ENCODE data around the gene CCNF. TPM values are rescaled to one million over a fixed set of nuclear protein-coding genes. Genes with fewer than 3 reads are reported as not detected.
"Not testable (repeated sequence)": the region's sequence is repeated elsewhere in the genome, so short reads cannot be mapped to it uniquely, and the experiment has no call there.

The CCNF gene
- total RNA-seq, 1 experiment from 2014 or later: 76.1 TPM

- Histone ChIP-seq H3K9me3 (ENCODE audit: low read depth, low read length, poor library complexity, severe bottlenecking) (no peaks in the 10 kb centered on the region), H3K27me3 (replicated peaks; ENCODE audit: insufficient read depth, low read depth, low read length, poor library complexity) (no peaks in the 10 kb centered on the region), H3K36me3 (ENCODE audit: insufficient read depth, low read length, poor library complexity, severe bottlenecking) (peaks cover 76% of the 10 kb centered on the region), H3K4me1 (ENCODE audit: insufficient read depth, low read length, poor library complexity, severe bottlenecking) (no peaks in the 10 kb centered on the region), H3K27ac (ENCODE audit: low read depth, low read length, poor library complexity, severe bottlenecking) (no peak overlapping the region), H3K4me3 (ENCODE audit: low read depth, low read length, poor library complexity, severe bottlenecking) (no peak overlapping the region)
- ChIA-PET CTCF (no interaction called here), POLR2A (ENCODE audit: low non-redundant PET) (no interaction called here)
- BruUV-seq (replicated peaks): no TSS peak
- no peak for TF ChIP-seq CTCF (conservative IDR thresholded peaks at IDR 0.05; ENCODE audit: low read depth, low read length)
- TF ChIP-seq EZH2 (IDR thresholded peaks at IDR 0.05; ENCODE audit: borderline replicate concordance, low read depth, low read length, poor library complexity, severe bottlenecking): no peak
- intact Hi-C loops (cut with micrococcal nuclease; ENCODE audit: unreplicated experiment): no loop called here
- DNase-seq (ENCODE audit: low spot score): no peak
Measured at GRCh38 chr16:2439598-2439997, 10.4 kb downstream of the CCNF start.

- DNase-seq (ENCODE audit: low spot score); intact Hi-C loops (cut with micrococcal nuclease; ENCODE audit: unreplicated experiment); H3K4me3 ChIP-seq (ENCODE audit: low read depth, low read length, poor library complexity, severe bottlenecking); POLR2A ChIA-PET (ENCODE audit: low non-redundant PET); H3K9me3 ChIP-seq (ENCODE audit: low read depth, low read length, poor library complexity, severe bottlenecking); H3K27ac ChIP-seq (ENCODE audit: low read depth, low read length, poor library complexity, severe bottlenecking); BruUV-seq (replicated peaks); H3K4me1 ChIP-seq (ENCODE audit: insufficient read depth, low read length, poor library complexity, severe bottlenecking); H3K27me3 ChIP-seq (replicated peaks; ENCODE audit: insufficient read depth, low read depth, low read length, poor library complexity); CTCF ChIA-PET: not testable (repeated sequence)
- peaks cover 81% of the 10 kb centered on the region for H3K36me3 ChIP-seq (ENCODE audit: insufficient read depth, low read length, poor library complexity, severe bottlenecking)
Measured at GRCh38 chr16:2441143-2441804, 12.0 kb downstream of the CCNF start.

GRCh38 chr16:2443555-2443954, 14.3 kb downstream of the CCNF start:
- CTCF ChIA-PET: no interaction called here
- no peak overlapping the region for H3K4me3 ChIP-seq (ENCODE audit: low read depth, low read length, poor library complexity, severe bottlenecking)
- no TSS peak for BruUV-seq (replicated peaks)

More at GRCh38 chr16:2443555-2443954, 14.3 kb downstream of the CCNF start:
- intact Hi-C loops (cut with micrococcal nuclease; ENCODE audit: unreplicated experiment): no loop called here
- no peak for TF ChIP-seq CTCF (conservative IDR thresholded peaks at IDR 0.05; ENCODE audit: low read depth, low read length)
- TF ChIP-seq EZH2 (IDR thresholded peaks at IDR 0.05; ENCODE audit: borderline replicate concordance, low read depth, low read length, poor library complexity, severe bottlenecking): no peak
- peaks cover 81% of the 10 kb centered on the region for H3K36me3 ChIP-seq (ENCODE audit: insufficient read depth, low read length, poor library complexity, severe bottlenecking)
- H3K27me3 ChIP-seq (replicated peaks; ENCODE audit: insufficient read depth, low read depth, low read length, poor library complexity): no peaks in the 10 kb centered on the region
- no peak for DNase-seq (ENCODE audit: low spot score)
- no peak overlapping the region for H3K27ac ChIP-seq (ENCODE audit: low read depth, low read length, poor library complexity, severe bottlenecking)
- no peaks in the 10 kb centered on the region for H3K9me3 ChIP-seq (ENCODE audit: low read depth, low read length, poor library complexity, severe bottlenecking)
- POLR2A ChIA-PET (ENCODE audit: low non-redundant PET): interaction anchor here (0.7 kb wide), 1 partner anchor 190 kb away, joined by 3 read pairs; no protein-coding TSS in a partner anchor
- no peaks in the 10 kb centered on the region for H3K4me1 ChIP-seq (ENCODE audit: insufficient read depth, low read length, poor library complexity, severe bottlenecking)

All from A673 (cell line).